Activated naive CD4-positive, alpha-beta T cell (primary cell): ENCODE measurements around the gene ERAP2.
"Not testable (repeated sequence)": the region's sequence is repeated elsewhere in the genome, so short reads cannot be mapped to it uniquely, and the experiment has no call there.

ENCODE experiments used
- DNase-seq, 4 experiments: peaks; one replicate each; lab custom pipeline; 2025; lab: John Stamatoyannopoulos, UW

The ERAP2 gene, protein sequence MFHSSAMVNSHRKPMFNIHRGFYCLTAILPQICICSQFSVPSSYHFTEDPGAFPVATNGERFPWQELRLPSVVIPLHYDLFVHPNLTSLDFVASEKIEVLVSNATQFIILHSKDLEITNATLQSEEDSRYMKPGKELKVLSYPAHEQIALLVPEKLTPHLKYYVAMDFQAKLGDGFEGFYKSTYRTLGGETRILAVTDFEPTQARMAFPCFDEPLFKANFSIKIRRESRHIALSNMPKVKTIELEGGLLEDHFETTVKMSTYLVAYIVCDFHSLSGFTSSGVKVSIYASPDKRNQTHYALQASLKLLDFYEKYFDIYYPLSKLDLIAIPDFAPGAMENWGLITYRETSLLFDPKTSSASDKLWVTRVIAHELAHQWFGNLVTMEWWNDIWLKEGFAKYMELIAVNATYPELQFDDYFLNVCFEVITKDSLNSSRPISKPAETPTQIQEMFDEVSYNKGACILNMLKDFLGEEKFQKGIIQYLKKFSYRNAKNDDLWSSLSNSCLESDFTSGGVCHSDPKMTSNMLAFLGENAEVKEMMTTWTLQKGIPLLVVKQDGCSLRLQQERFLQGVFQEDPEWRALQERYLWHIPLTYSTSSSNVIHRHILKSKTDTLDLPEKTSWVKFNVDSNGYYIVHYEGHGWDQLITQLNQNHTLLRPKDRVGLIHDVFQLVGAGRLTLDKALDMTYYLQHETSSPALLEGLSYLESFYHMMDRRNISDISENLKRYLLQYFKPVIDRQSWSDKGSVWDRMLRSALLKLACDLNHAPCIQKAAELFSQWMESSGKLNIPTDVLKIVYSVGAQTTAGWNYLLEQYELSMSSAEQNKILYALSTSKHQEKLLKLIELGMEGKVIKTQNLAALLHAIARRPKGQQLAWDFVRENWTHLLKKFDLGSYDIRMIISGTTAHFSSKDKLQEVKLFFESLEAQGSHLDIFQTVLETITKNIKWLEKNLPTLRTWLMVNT

DNA sequence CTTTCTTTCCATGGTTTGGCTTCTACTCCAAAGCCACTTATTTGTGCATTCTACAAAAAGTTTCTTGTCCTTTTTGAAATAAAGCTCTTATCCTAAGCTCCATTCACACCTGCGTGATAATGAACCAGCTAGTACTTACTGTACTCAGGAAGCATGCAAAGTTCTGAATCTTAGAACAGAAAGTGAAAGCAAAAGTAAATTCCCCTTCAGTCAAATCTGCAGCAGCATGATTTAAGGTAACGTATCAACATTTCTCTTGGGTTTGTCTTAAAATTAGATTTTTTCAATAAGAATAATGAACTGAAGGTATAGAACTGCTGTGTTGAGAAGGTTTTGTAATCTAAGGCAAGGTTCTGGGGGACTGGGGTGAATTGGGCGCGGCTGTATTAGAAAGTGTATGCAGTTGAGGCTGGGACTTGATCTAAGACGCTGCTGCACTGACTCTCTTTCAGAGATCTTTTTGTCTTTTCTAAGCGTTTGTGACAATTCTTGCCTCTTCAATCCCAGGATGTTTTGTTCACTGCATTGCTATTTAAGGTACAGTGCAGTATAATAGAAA is at the start of gene ERAP2:
ERAP2 (plus strand) TSS at position 209 of the 559 bp plus-strand sequence. CDS start 3,186 bp downstream, outside the sequence.
- no peak for DNase-seq

DNA sequence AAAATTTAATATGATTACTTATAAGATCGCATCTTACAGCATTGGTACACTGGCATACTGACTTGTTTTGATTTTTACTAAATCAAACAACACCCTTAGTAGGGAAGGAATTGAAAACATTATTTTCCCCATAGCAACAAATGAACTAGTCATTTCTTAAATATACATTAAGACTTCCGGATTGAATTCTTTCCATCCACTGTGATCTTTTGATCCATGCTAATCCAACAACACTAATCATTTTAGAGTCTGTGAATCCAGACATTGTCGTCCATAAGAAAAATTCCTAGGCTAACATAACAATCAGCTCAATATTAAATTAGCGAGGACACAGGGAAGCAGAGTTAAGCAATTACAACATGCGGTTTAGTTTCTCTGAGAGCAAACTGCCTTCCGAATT is 47.0 kb upstream of the ERAP2 start:
- no peak for DNase-seq

DNA sequence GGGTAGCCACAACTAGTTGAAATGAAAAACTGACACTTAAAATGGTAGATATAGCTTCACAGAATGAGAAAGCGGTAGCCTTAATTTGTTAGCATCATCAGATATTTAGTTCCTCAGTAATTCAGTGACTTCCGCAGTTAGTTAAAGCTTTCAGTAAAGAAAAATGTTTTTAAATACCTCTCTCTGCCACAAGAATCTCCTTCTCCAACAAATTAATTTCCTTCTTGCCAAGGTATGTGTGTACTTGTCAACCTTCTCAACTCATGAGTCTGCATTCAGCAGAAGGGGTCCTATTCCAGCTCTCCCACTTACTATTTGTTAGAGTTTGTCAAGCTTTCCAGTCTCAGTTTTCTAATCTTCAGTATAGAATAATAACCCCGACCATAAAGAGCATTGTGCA is 42.3 kb upstream of the ERAP2 start:
- no peak for DNase-seq

DNA sequence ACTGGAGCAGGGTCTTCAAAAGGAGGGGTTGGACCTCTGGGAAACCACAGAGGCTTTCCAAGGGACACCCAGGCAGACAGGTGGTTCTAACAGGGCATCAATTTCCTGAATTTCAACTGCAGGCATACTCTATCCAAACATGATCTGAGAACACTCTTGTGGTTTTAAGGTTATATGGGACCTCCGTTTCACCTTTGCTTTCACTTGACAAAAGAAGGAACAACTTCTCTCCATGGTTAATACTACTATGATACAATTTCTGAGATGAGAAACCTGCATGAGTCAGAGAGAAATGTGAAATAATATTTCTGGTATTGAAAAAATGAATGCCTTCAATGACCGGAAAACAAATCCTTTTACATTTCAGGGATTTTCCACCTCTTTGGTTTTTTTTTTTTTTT is 40.5 kb upstream of the ERAP2 start:
- no peak for DNase-seq

DNA sequence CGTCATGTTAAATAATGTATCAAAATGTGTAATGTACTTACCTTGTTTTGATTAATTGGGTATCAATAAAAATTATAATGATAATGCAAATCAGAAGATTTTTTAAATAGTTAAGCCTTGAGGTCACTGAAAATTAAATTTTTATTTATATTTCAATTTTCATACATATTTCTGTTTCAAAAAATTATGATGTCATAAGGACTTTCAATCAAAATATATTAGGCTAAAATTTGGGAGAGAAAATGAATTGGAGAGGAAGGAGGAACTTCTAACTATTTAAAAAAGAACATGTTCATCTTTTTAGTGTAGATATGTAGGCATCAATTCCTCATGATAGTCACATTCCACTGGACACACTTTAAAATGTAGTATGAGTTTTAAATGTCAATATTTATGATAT is 39.5 kb upstream of the ERAP2 start:
- DNase-seq, result no peak

DNA sequence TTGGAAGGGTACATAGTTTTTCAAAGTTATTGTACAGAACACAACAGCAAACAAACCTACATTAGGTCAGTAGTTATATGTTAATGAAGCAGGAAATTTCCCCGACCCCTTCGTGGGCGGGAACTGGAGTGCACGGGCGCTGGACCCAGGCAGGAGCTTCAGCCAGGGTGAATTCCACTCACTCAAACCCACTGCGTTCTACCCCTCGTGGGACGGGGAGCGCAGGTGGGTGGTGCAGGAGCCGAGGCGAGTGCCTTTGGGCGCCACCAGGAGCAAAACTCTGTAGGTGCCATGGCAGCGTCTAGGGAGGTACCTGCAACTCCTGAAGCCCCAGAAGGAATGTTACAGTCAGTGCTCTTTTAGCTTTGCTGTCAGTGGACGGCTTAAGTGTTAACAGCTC is 39.0 kb upstream of the ERAP2 start:
- no peak for DNase-seq

DNA sequence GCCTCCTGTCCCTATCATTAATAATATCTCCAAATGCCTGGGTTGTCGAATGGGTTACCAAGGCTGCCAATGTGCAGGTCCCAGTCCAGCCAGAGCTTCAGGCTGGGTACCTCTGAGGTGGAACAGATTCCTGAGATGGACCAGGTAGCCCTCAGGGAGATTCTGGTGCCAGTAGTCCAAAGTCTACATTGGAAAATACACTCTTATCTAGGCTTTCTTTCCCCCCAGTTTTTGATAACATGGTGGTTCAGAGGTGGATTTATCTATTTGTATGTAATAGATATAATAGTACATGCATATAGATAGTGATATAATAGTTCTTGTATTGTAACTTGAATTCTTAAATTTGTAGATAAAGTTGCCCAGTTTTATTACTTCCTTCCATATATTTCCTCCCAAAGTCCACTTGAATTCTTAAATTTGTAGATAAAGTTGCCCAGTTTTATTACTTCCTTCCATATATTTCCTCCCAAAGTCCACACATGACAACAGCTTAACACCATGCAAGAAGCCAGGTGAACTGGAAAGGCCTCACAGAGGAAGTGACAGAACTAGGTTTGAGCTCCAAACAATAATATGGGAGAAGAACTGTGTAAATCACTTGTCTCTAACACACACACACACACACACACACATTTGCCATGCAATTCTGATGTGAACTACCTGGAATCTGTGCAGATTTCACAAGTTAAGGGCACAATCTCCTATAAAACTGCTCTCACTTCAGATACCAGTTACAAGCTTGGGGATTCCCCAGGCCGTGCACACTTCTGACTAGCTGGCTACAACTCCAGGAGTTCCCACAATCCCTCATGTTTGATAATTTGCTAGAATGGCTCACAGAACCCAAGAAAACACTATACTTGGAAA is 37.9 kb upstream of the ERAP2 start:
- DNase-seq, result no peak

DNA sequence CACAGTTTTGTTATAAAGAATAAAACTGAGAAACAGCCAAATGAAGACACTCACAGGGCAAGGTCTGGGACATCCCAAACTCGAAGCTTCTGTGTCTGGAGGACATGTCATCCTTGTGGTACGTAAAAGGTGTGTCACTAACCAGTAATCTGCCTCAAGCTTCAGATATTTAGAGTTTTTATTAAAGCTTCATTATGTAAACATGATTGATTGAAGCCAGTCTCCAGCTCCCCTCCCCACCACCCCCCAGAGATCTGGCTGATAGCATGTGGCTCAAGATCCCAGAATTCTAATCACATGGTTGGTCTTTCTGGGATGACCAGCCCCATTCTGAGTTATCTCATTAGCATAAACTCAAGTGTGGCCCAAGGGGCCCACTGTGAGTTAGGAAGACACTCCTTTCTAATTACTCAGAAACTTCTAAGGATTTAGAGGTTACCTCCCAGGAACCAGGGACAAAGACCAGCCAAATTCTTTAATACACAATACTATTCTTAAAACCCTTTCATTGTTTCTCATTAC is 37.2 kb upstream of the ERAP2 start:
- DNase-seq, result no peak

DNA sequence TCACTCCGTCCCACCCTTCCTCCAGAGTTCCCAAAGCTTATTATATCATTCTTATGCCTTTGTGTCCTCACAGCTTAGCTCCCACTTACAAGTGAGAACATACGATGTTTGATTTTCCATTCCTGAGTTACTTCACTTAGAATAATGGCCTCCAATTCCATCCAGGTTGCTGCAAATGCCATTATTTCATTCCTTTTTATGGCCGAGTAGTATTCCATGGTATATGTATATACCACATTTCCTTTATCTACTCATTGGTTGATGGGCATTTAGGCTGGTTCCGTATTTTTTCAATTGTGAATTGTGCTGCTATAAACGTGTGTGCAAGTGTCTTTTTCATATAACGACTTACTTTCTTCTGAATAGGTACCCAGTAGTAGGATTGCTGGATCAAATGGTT is 34.4 kb upstream of the ERAP2 start:
- not testable (repeated sequence) for DNase-seq

DNA sequence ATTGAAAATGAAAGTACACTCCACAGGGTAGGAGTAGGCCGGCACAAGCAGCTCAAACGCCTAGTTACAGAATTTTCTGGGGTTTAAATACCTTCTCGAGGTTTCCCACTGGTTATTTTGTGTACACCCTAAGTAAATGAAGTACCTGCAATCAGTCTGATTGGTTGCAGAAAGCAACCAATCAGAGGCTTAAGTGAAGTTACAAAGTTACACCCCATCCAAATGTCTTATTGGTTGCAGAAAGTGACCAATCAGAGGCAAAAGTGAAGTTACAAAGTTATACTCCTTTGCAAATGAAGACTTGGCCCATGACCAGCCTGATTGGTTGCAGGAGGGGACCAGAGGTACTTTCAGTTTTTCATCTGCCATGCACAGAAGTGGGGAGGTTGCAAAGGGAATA is 33.2 kb upstream of the ERAP2 start:
- no peak for DNase-seq

DNA sequence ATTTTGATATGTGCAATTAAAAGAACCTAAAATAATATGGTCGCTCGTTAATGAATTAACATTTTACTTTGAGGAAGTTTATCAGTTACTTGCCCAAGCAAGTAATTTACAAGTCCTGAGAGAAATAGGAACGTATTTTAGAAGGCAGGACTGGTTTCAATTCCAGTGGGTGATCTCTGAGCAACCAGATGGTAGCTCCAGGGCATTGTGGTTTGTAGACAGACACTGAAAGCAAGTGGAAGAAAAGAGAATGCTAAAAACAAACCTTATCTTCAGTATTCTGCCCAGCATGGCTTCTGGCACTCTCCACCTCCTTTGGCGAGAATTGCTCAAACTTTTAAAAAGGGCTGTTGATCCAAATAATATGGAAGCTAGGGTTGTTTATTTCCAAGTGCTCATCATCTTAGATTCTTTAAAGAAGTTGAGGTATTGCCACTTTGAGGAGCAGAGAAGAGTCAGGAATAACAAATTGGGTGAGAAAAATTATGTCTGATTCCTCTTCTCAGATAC is 31.8 kb upstream of the ERAP2 start:
- DNase-seq, result no peak

DNA sequence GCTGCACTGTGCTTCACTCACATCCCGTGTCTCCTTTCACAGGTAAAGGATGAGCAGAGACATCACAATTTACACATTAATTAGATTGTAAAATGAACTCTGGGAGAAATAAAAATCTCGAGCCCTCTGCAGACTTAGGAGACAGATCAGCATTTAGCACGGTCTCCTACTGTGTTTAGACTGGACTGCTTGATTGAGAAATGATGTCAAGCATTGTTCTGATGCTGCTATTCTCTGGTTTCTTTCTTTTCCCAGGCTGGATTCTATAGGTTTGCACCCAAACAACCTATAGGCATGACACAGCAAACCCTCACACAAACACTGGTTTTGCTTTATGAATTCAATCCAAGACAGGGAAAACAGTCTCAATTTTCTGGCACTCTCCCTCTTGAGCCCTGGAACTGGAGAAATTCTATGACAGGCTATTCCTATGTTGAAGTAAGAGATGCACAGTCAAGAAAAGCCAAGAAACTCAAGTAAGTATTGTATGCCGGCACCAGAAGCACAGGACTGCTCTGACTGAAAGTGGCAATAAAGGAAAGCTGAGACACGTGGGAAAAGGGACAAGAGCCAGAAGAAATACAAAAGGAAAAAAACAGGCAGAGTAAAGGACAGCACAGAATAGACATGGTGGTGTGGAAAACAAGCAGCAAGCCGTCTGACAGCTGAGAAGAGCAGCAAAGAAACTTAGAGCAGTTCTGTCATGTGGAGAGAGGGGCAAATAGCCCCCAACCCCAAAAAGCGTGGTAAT is 24.8 kb upstream of the ERAP2 start:
- DNase-seq, result no peak

DNA sequence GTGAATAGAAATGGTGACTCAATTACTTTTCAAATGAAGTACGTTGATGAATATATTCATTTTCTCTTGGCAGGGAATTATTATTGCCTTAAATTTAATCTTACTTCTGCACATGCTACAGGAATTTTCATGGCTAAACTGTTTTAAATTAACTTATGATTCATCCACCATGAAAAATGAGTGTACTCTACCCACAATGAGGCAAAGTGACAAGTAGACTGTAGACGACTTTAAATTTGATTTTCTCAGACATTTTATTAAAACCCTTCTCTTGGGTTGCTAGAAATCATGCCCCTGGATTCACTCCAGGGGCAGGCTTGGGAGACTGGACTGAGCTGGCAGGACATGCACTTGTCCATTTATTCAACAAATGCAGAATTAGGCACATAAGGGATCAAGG is 23.5 kb upstream of the ERAP2 start:
- no peak for DNase-seq

DNA sequence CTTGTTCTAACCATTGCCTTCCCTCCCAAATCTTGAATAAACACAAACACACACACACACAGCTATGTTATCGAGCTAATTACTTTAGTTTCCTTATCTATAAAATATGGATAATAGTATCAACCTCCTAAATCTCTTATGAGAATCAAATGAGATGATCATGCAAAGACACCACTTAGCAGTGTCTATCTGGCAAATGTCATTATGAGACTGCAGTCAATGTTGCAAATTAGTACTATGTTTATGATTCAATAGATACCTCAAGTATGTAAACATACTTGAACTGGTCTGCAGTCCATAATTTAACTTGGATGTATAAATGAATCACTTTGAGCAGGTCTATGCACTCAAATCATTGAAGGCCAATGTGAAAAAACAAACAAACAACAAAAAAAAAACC is 22.2 kb upstream of the ERAP2 start:
- no peak for DNase-seq

DNA sequence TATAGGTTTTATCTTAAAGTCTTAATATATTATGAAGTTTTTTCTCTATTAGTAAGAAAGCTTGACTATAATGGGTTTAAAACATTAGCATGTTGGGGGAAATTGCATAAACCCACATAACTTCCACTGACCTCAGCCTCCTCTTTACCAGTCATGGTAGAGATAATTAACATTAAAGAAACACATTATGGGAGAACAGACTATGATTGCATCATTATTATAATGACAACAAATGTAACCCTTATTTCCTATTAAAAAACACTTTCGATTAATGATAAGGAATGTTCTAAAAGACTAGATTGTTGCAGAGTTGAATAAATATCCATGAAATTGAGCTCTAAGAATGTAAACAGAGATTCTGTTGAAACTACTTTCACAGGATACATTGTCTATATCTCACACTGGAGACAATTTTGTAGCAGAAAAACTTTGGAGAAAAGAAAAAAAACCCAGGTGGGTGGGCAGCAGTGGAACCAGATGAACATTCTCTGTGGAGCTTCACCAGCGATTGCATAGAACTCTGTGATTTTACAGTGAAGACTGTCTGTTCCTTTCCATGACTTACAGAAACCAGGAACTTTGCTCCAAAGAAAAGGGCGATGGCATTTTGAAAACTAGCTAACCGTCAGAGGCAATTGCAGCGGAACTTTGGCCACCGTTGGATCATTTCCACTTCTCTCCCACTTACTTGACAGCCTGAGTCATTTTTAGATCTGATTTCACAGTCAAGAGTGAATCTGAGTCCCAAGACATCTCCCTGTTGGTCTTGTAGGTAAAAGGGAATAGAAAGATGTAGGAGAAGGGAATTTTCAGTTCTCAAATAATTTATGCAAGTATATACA is 21.0 kb upstream of the ERAP2 start:
- DNase-seq, result no peak

DNA sequence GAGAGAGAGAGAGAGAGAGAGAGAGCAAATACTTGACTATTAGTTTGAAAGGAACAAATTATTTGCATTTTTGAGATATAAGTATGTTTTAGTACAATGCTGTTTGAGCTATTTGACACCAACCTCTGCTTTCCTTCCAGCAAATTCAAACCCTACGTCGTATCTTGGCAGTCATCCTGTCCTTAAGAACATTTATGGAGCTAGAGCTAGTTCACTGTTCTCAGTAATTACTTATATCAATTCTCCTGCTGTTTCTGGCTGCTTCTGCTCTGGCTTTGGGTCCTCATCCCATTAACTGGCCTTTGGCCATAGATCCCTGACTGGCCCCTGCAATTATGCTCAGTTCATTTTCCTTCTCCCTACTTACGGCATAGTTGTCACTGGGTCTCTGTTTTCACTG is 19.9 kb upstream of the ERAP2 start:
- DNase-seq, result no peak

DNA sequence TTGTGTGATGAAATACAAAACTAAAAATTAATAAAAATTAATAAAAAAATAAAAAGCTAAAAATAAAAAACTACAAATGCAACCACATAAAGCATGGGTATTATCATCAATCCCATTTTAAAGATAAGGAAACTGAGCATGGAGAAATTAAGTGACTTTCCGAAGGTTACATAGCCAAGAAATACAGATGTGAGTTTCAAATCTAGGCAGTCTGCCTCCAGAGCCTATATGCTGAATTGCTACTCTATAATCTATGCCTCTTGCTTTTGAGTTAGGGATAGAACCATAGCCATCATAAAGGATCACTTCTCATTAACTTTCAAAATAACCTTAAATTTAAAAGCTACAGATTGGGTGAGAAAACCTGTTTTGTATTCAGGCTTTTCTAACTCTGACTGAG is 18.8 kb upstream of the ERAP2 start:
- DNase-seq, result no peak

DNA sequence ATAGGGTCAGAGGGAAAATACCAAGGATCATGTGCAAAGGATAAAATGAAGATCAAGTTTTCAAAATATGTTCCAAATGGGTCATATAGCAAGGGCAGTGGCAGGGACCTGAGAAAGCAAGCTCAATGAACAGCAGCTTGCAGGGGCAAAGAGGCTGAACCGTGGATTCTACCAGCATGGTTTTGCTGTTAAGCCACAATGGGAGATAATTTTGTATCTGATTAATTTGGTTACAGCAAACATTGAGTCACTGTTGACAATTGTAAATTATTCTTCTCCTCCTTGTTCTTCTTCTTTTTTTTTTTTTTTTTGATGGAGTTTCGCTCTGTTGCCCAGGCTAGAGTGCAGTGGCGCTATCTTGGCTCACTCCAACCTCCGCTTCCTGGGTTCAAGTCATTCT is 18.4 kb upstream of the ERAP2 start:
- no peak for DNase-seq

DNA sequence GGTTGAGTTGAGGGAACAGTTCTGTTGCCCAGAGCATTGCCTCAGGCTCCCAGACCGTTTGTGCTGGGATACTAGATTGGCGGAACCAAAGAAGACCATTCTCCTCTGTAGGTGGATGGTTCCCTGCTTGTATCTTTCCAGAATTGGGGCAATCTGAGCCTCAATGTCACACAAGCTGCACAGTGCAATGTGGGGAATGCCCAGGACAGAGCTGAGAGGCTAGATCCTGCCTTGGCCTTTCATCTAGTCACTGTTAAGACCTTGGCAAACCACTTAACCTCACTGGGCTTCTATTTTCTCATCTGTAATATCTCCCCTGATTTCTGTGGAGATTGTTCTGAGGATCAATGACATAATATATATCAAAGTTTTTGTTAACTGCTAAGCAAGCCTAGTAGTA is 16.9 kb upstream of the ERAP2 start:
- DNase-seq, result no peak

DNA sequence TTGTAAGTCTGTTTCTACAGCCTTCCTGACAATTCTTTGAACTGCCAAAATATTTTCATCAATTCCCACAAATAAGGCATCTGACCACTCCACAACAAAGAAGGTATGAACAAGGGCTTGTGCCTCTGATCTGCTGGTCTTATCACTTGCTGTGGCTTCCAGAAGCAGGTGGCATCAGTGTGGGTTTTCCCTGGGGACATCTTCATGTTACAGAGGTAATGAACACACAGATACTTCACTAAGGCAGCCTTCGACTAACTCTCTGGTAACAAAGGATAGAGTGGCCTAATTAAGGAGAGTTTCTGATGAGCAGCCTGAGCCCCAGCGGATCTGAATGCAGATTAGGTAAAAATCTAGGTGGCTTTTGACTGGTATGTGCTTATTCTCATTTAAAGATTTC is 15.2 kb upstream of the ERAP2 start:
- DNase-seq, result no peak
